HG03565 (cell line): ENCODE results near the gene GPR15.

Experiments used
- ATAC-seq: cut with Tn5 transposase; IDR thresholded peaks from one replicate; pipeline ENCODE4 v1.9.1; 2021; ENCODE audit warnings: mild to moderate bottlenecking, moderate library complexity; ENCODE audit not compliant: unreplicated experiment

GPR15 gene

GRCh38 chr3:98582042-98582441 is 50.3 kb downstream of the GPR15 start:
- ATAC-seq = no peak

DNA sequence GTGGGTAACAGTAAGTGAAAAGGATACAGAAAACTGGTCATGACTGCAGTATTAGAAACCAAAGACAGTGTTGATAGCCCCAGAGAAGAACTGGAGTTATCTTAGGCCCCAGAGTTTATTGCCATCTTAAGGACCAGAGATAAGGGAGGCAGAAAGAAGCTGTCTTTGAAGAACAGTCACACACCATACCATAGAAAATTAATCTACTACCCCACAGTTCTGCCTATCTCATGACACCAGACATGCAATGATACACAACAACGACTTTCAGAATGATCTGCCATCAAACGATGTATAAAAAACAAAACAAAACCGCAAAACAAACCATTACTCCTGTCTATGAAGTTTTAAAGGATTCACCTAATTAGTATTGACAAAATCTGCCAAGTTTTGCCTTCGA is 52.0 kb downstream of the GPR15 start:
- ATAC-seq = no peak
